Thymus (tissue), 11 donors: ENCODE results near the gene ASF1A. TPM values are rescaled to one million over a fixed set of nuclear protein-coding genes. Genes with fewer than 3 reads are reported as not detected.

Source experiments
- DNase-seq, 9 donors: peaks; one replicate each; pipeline ENCODE4 v3.0.0-alpha.2; 2013; ENCODE audit warnings: low spot score in 9 of 9, low read depth in 6 of 9, missing footprints in 1 of 9
- H3K27ac ChIP-seq, 2 donors: one replicate each; pipeline ENCODE4 v1.5.1; 2013; ENCODE audit warnings: control low read depth in 1 of 2, low read depth in 1 of 2, low read length in 1 of 2, mild to moderate bottlenecking in 1 of 2, moderate library complexity in 1 of 2
- H3K27me3 ChIP-seq, 2 donors: one replicate each; pipeline ENCODE4 v1.5.1; 2013; ENCODE audit warnings: low read length in 1 of 2; ENCODE audit not compliant: control insufficient read depth in 2 of 2, insufficient read depth in 1 of 2
- H3K36me3 ChIP-seq, 2 donors: one replicate each; pipeline ENCODE4 v1.5.1; 2013; ENCODE audit warnings: low read length in 1 of 2, mild to moderate bottlenecking in 1 of 2, moderate library complexity in 1 of 2; ENCODE audit not compliant: control insufficient read depth in 2 of 2, insufficient read depth in 2 of 2
- H3K4me1 ChIP-seq, 2 donors: one replicate each; pipeline ENCODE4 v1.5.1; 2013; ENCODE audit warnings: low read length in 2 of 2; ENCODE audit not compliant: control insufficient read depth in 2 of 2, insufficient read depth in 2 of 2
- H3K4me3 ChIP-seq, 2 donors: one replicate each; pipeline ENCODE4 v1.5.1; 2013; ENCODE audit warnings: low read length in 2 of 2, control low read depth in 1 of 2, mild to moderate bottlenecking in 1 of 2
- H3K9me3 ChIP-seq, 2 donors: one replicate each; pipeline ENCODE4 v1.5.1; 2013; ENCODE audit warnings: low read length in 1 of 2, mild to moderate bottlenecking in 1 of 2; ENCODE audit not compliant: control insufficient read depth in 2 of 2, insufficient read depth in 1 of 2
- WGBS: extraction: QIAGEN DNeasy Blood & Tissue Kit; methylation state at CpG from one replicate; pipeline ENCODE4 v1.1.7; 2013; 5-methylcytosine and 5-hydroxymethylcytosine counted together
- polyA plus RNA-seq: library from polyadenylated mRNA; stranded (reverse); fragments of 200-250 nt; gene quantifications from one replicate; pipeline ENCODE4 v1.2.3, GENCODE V29; 2013
- total RNA-seq: library from RNA; stranded (reverse); fragments of 120-200 nt; gene quantifications from one replicate; pipeline ENCODE4 v1.2.4, GENCODE V29; 2013
- donor health status: healthy.

Gene ASF1A
- total and polyA plus RNA-seq, 2 donors = 39.8 to 41.4 TPM

GRCh38 chr6:118917546-118918328, 23.8 kb downstream of the ASF1A start:
- Histone ChIP-seq H3K36me3 (peaks cover 43 to 72% of the 10 kb centered on the region in 2 donors), H3K4me1 (no peaks in the 10 kb centered on the region), H3K27me3 (no peaks in the 10 kb centered on the region), H3K9me3 (no peaks in the 10 kb centered on the region), H3K27ac (no peak overlapping the region), H3K4me3 (no peak overlapping the region)
- no peak for DNase-seq
- 98% methylated on average over 5 of the region's 5 CpGs for WGBS

- peaks cover 43 to 71% of the 10 kb centered on the region in 2 donors for H3K36me3 ChIP-seq
- H3K27ac ChIP-seq = no peak overlapping the region
- 98% methylated on average over 2 of the region's 2 CpGs for WGBS
- no peaks in the 10 kb centered on the region for H3K27me3 ChIP-seq
- H3K4me1 ChIP-seq = no peaks in the 10 kb centered on the region
- no peak overlapping the region for H3K4me3 ChIP-seq
- no peak for DNase-seq
- H3K9me3 ChIP-seq = no peaks in the 10 kb centered on the region
These were observed 24.4 kb downstream of the ASF1A start for GRCh38 chr6:118918329-118918725.

- H3K4me3 ChIP-seq = no peak overlapping the region
- 95% methylated on average over 1 of the region's 1 CpG for WGBS
- no peaks in the 10 kb centered on the region for H3K9me3 ChIP-seq
- no peaks in the 10 kb centered on the region for H3K27me3 ChIP-seq
- no peak overlapping the region for H3K27ac ChIP-seq
- H3K36me3 ChIP-seq = peaks cover 36 to 53% of the 10 kb centered on the region in 2 donors
- H3K4me1 ChIP-seq = no peaks in the 10 kb centered on the region
- DNase-seq = no peak
These were observed 27.1 kb downstream of the ASF1A start for GRCh38 chr6:118921084-118921483.

- Histone ChIP-seq H3K4me1 (no peaks in the 10 kb centered on the region), H3K27ac (no peak overlapping the region), H3K4me3 (no peak overlapping the region), H3K36me3 (peaks cover 36 to 50% of the 10 kb centered on the region in 2 donors), H3K9me3 (no peaks in the 10 kb centered on the region), H3K27me3 (no peaks in the 10 kb centered on the region)
- 98% methylated on average over 3 of the region's 3 CpGs for WGBS
- DNase-seq = no peak
These were observed 29.1 kb downstream of the ASF1A start for GRCh38 chr6:118923035-118923434.

- DNase-seq = no peak
- 99% methylated on average over 3 of the region's 3 CpGs for WGBS
- H3K9me3 ChIP-seq = no peaks in the 10 kb centered on the region
- peaks cover 16 to 24% of the 10 kb centered on the region in 2 donors for H3K36me3 ChIP-seq
- H3K4me1 ChIP-seq = peaks cover 5% of the 10 kb centered on the region in 2 donors
- no peak overlapping the region for H3K4me3 ChIP-seq
- H3K27ac ChIP-seq = no peak overlapping the region
- H3K27me3 ChIP-seq = no peaks in the 10 kb centered on the region
These were observed 36.7 kb downstream of the ASF1A start for GRCh38 chr6:118930680-118931079.

GRCh38 chr6:118931436-118931835, 37.5 kb downstream of the ASF1A start:
- over 99% methylated on average over 5 of the region's 5 CpGs for WGBS
- Histone ChIP-seq H3K4me3 (no peak overlapping the region), H3K9me3 (no peaks in the 10 kb centered on the region), H3K27me3 (no peaks in the 10 kb centered on the region), H3K27ac (no peak overlapping the region), H3K4me1 (peaks cover 5% of the 10 kb centered on the region in 2 donors), H3K36me3 (peaks cover 16 to 24% of the 10 kb centered on the region in 2 donors)
- DNase-seq = no peak

- H3K9me3 ChIP-seq = no peaks in the 10 kb centered on the region
- no peak overlapping the region for H3K27ac ChIP-seq
- peaks cover 16 to 24% of the 10 kb centered on the region in 2 donors for H3K36me3 ChIP-seq
- DNase-seq = no peak
- no peaks in the 10 kb centered on the region for H3K27me3 ChIP-seq
- no peak overlapping the region for H3K4me3 ChIP-seq
- 94% methylated on average over 2 of the region's 2 CpGs for WGBS
- H3K4me1 ChIP-seq = peaks cover 5% of the 10 kb centered on the region in 2 donors
These were observed 38.5 kb downstream of the ASF1A start for GRCh38 chr6:118932421-118932820.

GRCh38 chr6:118933855-118934460, 40.0 kb downstream of the ASF1A start:
- no peak overlapping the region for H3K27ac ChIP-seq
- WGBS = 38% methylated on average over 8 of the region's 8 CpGs
- H3K36me3 ChIP-seq = peaks cover 6 to 20% of the 10 kb centered on the region in 2 donors

More at GRCh38 chr6:118933855-118934460, 40.0 kb downstream of the ASF1A start:
- H3K4me1 ChIP-seq = peaks cover 5% of the 10 kb centered on the region in 2 donors
- H3K4me3 ChIP-seq = peak overlapping the region; percentile 35 to 77
- no peaks in the 10 kb centered on the region for H3K9me3 ChIP-seq
- DNase-seq = peak in 1 of 9 donors; percentile 27
- H3K27me3 ChIP-seq = no peaks in the 10 kb centered on the region
